ENCODE results near the gene CXCL9. TPM values are rescaled to one million over a fixed set of nuclear protein-coding genes. Genes with fewer than 3 reads are reported as not detected.
A peak's percentile ranks its signal among the peaks of the same experiment; 100 is the strongest.

The CXCL9 gene
- total RNA-seq, 3 donors from 2014 or later, result 0.75 to 4.9 (median 1.3) TPM

DNA sequence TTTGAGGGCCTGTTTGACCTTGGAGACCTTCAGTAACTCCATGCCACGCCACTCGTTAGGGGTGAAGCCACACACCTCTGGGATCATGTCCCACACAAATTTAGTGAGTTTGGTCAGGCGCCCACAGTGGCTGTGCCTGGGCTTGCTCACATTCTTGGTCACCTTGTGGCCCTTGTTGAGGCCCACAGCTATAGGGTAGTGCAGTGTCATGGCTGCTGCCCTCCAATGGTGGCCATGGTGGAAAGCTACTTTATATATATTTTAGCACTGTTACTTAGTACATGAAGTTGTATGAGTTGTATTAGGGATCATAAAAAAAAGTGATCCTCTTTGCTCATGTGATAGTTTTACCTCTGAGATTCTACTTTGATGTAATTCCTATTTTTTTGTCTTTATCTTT lies 29.5 kb upstream of the CXCL9 start:
- DNase-seq (no peak), ATAC-seq (no peak)
- Histone ChIP-seq H3K4me3 (no peak overlapping the region), H3K9me3 (no peaks in the 10 kb centered on the region), H3K36me3 (ENCODE audit: low read depth) (no peaks in the 10 kb centered on the region), H3K4me1 (ENCODE audit: low read depth) (no peaks in the 10 kb centered on the region)
- intact Hi-C loops (cut with DNase I, micrococcal nuclease), result no loop called here
- TF ChIP-seq, protein P1, sequence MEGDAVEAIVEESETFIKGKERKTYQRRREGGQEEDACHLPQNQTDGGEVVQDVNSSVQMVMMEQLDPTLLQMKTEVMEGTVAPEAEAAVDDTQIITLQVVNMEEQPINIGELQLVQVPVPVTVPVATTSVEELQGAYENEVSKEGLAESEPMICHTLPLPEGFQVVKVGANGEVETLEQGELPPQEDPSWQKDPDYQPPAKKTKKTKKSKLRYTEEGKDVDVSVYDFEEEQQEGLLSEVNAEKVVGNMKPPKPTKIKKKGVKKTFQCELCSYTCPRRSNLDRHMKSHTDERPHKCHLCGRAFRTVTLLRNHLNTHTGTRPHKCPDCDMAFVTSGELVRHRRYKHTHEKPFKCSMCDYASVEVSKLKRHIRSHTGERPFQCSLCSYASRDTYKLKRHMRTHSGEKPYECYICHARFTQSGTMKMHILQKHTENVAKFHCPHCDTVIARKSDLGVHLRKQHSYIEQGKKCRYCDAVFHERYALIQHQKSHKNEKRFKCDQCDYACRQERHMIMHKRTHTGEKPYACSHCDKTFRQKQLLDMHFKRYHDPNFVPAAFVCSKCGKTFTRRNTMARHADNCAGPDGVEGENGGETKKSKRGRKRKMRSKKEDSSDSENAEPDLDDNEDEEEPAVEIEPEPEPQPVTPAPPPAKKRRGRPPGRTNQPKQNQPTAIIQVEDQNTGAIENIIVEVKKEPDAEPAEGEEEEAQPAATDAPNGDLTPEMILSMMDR (IDR thresholded peaks at IDR 0.05), result no peak

- ATAC-seq, result peak; percentile 84
- DNase-seq, result no peak
- TF ChIP-seq, protein P1 (IDR thresholded peaks at IDR 0.05), result no peak
These were observed 28.6 kb upstream of the CXCL9 start, which contains the start of gene CXCL11 for GRCh38 chr4:76035799-76036380. Gene CXCL11 (minus strand): TSS chr4:76036070. CDS start chr4:76035987, 83 bp downstream.

GRCh38 chr4:76035141-76035540 lies 27.8 kb upstream of the CXCL9 start:
- Histone ChIP-seq H3K4me3 (no peak overlapping the region), H3K9me3 (no peaks in the 10 kb centered on the region), H3K36me3 (ENCODE audit: low read depth) (no peaks in the 10 kb centered on the region), H3K4me1 (ENCODE audit: low read depth) (no peaks in the 10 kb centered on the region)
- TF ChIP-seq, protein P1 (IDR thresholded peaks at IDR 0.05), result no peak
- DNase-seq (no peak), ATAC-seq (no peak)
- intact Hi-C loops (cut with DNase I, micrococcal nuclease), result no loop called here

More at GRCh38 chr4:76035799-76036380, 28.6 kb upstream of the CXCL9 start, which contains the start of gene CXCL11:
- Histone ChIP-seq H3K9me3 (no peaks in the 10 kb centered on the region), H3K4me1 (ENCODE audit: low read depth) (no peaks in the 10 kb centered on the region), H3K36me3 (ENCODE audit: low read depth) (no peaks in the 10 kb centered on the region), H3K4me3 (no peak within 1 kb of the TSS)
- intact Hi-C loops (cut with DNase I, micrococcal nuclease), result no loop called here

DNA sequence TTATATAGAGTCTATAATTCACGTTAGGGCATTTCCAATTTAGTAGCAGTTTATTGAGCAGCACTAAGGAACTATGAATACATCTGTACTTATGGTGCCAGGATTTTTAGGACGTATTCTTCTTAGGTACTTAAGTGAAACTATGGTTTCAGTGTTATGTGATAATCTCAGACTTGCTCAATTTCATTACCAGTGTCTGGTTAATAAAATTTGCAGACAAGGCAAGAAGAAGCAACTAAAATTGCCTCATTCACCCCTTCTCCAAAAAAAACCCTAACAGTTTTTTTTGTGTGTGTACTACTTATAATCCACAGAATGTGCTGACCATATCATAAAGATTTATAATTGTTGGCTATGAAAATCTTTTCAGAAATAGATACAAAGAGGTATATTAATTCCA lies 22.0 kb upstream of the CXCL9 start:
- TF ChIP-seq, protein P1 (IDR thresholded peaks at IDR 0.05), result no peak
- intact Hi-C loops (cut with DNase I, micrococcal nuclease), result no loop called here
- no peak for ATAC-seq

DNA sequence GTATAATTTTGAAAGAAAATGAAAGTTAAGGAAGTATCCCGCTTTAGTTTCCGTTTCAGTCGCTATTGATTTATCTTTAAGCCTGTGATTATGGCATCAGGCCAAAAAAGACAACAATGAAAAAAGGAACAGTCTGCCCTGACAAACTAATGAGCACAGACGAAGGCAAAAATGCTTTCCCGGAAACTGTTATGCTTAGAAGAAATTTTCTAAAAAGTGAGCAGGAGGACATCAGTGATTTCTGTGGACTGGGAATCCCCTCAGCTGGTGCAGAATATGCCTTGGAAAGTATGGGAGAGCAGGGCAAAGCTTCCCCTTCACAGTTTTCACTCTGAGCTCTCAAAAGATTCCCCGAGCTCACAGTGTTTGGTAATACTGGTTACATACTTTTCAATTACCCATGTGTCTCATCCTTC lies 21.0 kb upstream of the CXCL9 start:
- H3K9me3 ChIP-seq, result no peaks in the 10 kb centered on the region
- H3K4me3 ChIP-seq, result no peak overlapping the region
- no peaks in the 10 kb centered on the region for H3K36me3 ChIP-seq (ENCODE audit: low read depth)
- peak; percentile 62 for ATAC-seq
- TF ChIP-seq, protein P1 (IDR thresholded peaks at IDR 0.05), result no peak
- peaks cover 6% of the 10 kb centered on the region for H3K4me1 ChIP-seq (ENCODE audit: low read depth)
- peak in 1 of 3 donors; percentile 13 for DNase-seq
- intact Hi-C loops (cut with DNase I, micrococcal nuclease), result no loop called here

More for the DNA sequence above, 22.0 kb upstream of the CXCL9 start:
- Histone ChIP-seq H3K4me3 (no peak overlapping the region), H3K36me3 (ENCODE audit: low read depth) (no peaks in the 10 kb centered on the region), H3K4me1 (ENCODE audit: low read depth) (peaks cover 6% of the 10 kb centered on the region), H3K9me3 (no peaks in the 10 kb centered on the region)
- no peak for DNase-seq
